OCI-LY7 (cell line): ENCODE measurements around the gene RHBDD1. TPM values are rescaled to one million over a fixed set of nuclear protein-coding genes. Genes with fewer than 3 reads are reported as not detected.
A peak's percentile ranks its signal among the peaks of the same experiment; 100 is the strongest.

Source experiments
- BruUV-seq: library from RNA; stranded (reverse); fragments of 400-500 nt; replicated peaks from 2 replicates; lab custom pipeline; 2021; lab: Mats Ljungman, UMichigan
- CTCF ChIA-PET: fragments of 300-600 bp; sonication (Branson Sonifier 250); formaldehyde crosslinking; loops from one replicate; lab custom pipeline; 2022; ENCODE audit warnings: antibody characterized with exemption; ENCODE audit not compliant: unreplicated experiment; lab: Charles Lee
- POLR2A ChIA-PET: fragments of 300-600 bp; sonication (Branson Sonifier 250); formaldehyde crosslinking; loops from one replicate; lab custom pipeline; 2022; ENCODE audit warnings: antibody characterized with exemption; lab: Charles Lee
- DNase-seq: peaks from one replicate; pipeline ENCODE4 v3.0.0-alpha.2; 2015; ENCODE audit warnings: low spot score
- H2AFZ ChIP-seq: fragments of 200-600 bp; sonication (generic), shearing (Covaris generic); 2 replicates; pipeline ENCODE4 v1.6.1; 2014; ENCODE audit warnings: mild to moderate bottlenecking, antibody characterized with exemption, low read length, moderate library complexity
- H3K27ac ChIP-seq: fragments of 200-600 bp; sonication (generic); 2 replicates; pipeline ENCODE4 v1.5.1; 2014; ENCODE audit warnings: mixed run types, low read depth, mild to moderate bottlenecking, moderate library complexity, low read length, inconsistent platforms; ENCODE audit not compliant: poor library complexity, severe bottlenecking
- H3K36me3 ChIP-seq: fragments of 200-600 bp; sonication (generic); 2 replicates; pipeline ENCODE4 v1.6.1; 2014; ENCODE audit warnings: mild to moderate bottlenecking, antibody characterized with exemption, low read length, moderate library complexity, mixed read lengths; ENCODE audit not compliant: insufficient read depth
- H3K4me1 ChIP-seq: fragments of 200-600 bp; sonication (generic); 2 replicates; pipeline ENCODE4 v1.5.1; 2014; ENCODE audit warnings: mild to moderate bottlenecking, low read length; ENCODE audit not compliant: insufficient read depth, poor library complexity, severe bottlenecking
- H3K4me2 ChIP-seq: fragments of 200-600 bp; sonication (generic); 2 replicates; pipeline ENCODE4 v1.6.1; 2014; ENCODE audit warnings: mild to moderate bottlenecking, low read length
- H3K4me3 ChIP-seq: fragments of 200-600 bp; sonication (generic); 2 replicates; pipeline ENCODE4 v1.5.1; 2014; ENCODE audit warnings: mild to moderate bottlenecking, low read depth, low read length; ENCODE audit not compliant: poor library complexity, severe bottlenecking
- H3K79me2 ChIP-seq: fragments of 200-600 bp; sonication (generic); 2 replicates; pipeline ENCODE4 v1.6.1; 2016; ENCODE audit warnings: low read depth, mild to moderate bottlenecking, low read length, moderate library complexity, mixed read lengths; ENCODE audit not compliant: insufficient read depth
- H3K9me2 ChIP-seq: fragments of 200-600 bp; sonication (generic); 2 replicates; pipeline ENCODE4 v1.6.1; 2016; ENCODE audit warnings: mild to moderate bottlenecking, low read length, mixed read lengths; ENCODE audit not compliant: insufficient read depth
- H3K9me3 ChIP-seq: fragments of 200-600 bp; sonication (generic); 2 replicates; pipeline ENCODE4 v1.6.1; 2014; ENCODE audit warnings: mild to moderate bottlenecking, mixed run types, low read length, mixed read lengths
- H4K20me1 ChIP-seq: fragments of 200-600 bp; sonication (generic); 2 replicates; pipeline ENCODE4 v1.6.1; 2014; ENCODE audit warnings: mild to moderate bottlenecking, antibody characterized with exemption, low read length, moderate library complexity, mixed read lengths; ENCODE audit not compliant: insufficient read depth
- CTCF ChIP-seq: fragments of 200-600 bp; sonication (generic); conservative IDR thresholded peaks from 2 replicates; pipeline ENCODE4 v1.5.1; 2014; ENCODE audit warnings: mild to moderate bottlenecking, antibody characterized with exemption, low read length, moderate library complexity, mixed read lengths
- EZH2phosphoT487 ChIP-seq: fragments of 200-600 bp; sonication (generic); IDR thresholded peaks from 2 replicates; pipeline ENCODE4 v1.6.1; 2018; ENCODE audit warnings: low read depth, borderline replicate concordance, mild to moderate bottlenecking, mixed run types, antibody characterized with exemption, low read length, moderate library complexity, mixed read lengths
- intact Hi-C: fragments of 100-400 bp; cut with micrococcal nuclease; formaldehyde crosslinking; loops from one replicate; pipeline ENCODE4 v1.10.0; 2022; ENCODE audit not compliant: unreplicated experiment
- total RNA-seq, 2 experiments: library from RNA; depleted of rRNA in 1 of 2; stranded (reverse); fragments of >200 nt in 1 of 2; shearing (Covaris generic) in 1 of 2; gene quantifications; 2 replicates each; pipeline ENCODE4 v1.2.3, GENCODE V29; 2014 to 2022

RHBDD1 gene
- total RNA-seq, 2 experiments from 2014 or later = 40.8 to 80.3 TPM

- intact Hi-C loops = loop anchor here (10.0 kb wide), 1 partner anchor 1703 kb away; no protein-coding TSS in a partner anchor
- Histone ChIP-seq H4K20me1 (no peaks in the 10 kb centered on the region), H3K9me2 (no peaks in the 10 kb centered on the region), H3K4me2 (peak overlapping the region; percentile 15; the same call in 1 of the 2 replicates), H3K27ac (peak overlapping the region; percentile 10), H3K79me2 (peaks cover 5% of the 10 kb centered on the region; the same call in 1 of the 2 replicates), H3K9me3 (no peaks in the 10 kb centered on the region), H2AFZ (no peak overlapping the region), H3K4me3 (no peak overlapping the region), H3K4me1 (peaks cover 82% of the 10 kb centered on the region), H3K36me3 (peaks cover 14% of the 10 kb centered on the region)
- CTCF ChIA-PET = interaction anchor here (0.9 kb wide), 1 partner anchor 138 kb away, joined by 3 read pairs; no protein-coding TSS in a partner anchor
- TF ChIP-seq CTCF = no peak
- TF ChIP-seq EZH2phosphoT487 = no peak
- no TSS peak for BruUV-seq
- POLR2A ChIA-PET = interaction anchor here (1.1 to 1.7 kb wide), 3 partner anchors 68 to 203 kb away, joined by 3 to 5 read pairs (median 4); no protein-coding TSS in a partner anchor
- DNase-seq = no peak
Measured at GRCh38 chr2:226977775-226978190, 141.9 kb downstream of the RHBDD1 start.

- Histone ChIP-seq H3K79me2 (peaks cover 6% of the 10 kb centered on the region; the same call in 1 of the 2 replicates), H2AFZ (no peak overlapping the region), H4K20me1 (no peaks in the 10 kb centered on the region), H3K4me1 (peaks cover 82% of the 10 kb centered on the region), H3K27ac (no peak overlapping the region), H3K4me2 (peak overlapping the region; percentile 15; the same call in 1 of the 2 replicates), H3K9me2 (no peaks in the 10 kb centered on the region), H3K9me3 (no peaks in the 10 kb centered on the region), H3K36me3 (peaks cover 14% of the 10 kb centered on the region), H3K4me3 (no peak overlapping the region)
- intact Hi-C loops = loop anchor here (10.0 kb wide), 1 partner anchor 1703 kb away; no protein-coding TSS in a partner anchor
- POLR2A ChIA-PET = interaction anchor here (0.9 to 1.7 kb wide), 4 partner anchors 69 to 204 kb away, joined by 3 to 5 read pairs (median 4); no protein-coding TSS in a partner anchor
- CTCF ChIA-PET = interaction anchor here (0.9 to 1.1 kb wide), 2 partner anchors 139 to 148 kb away, joined by 3 read pairs; no protein-coding TSS in a partner anchor
- no peak for TF ChIP-seq CTCF
- no peak for TF ChIP-seq EZH2phosphoT487
- BruUV-seq = no TSS peak
- no peak for DNase-seq
Measured at GRCh38 chr2:226978300-226978699, 142.4 kb downstream of the RHBDD1 start.

GRCh38 chr2:226979004-226979403 lies 143.2 kb downstream of the RHBDD1 start:
- H4K20me1 ChIP-seq = no peaks in the 10 kb centered on the region
- H3K27ac ChIP-seq = no peak overlapping the region
- H3K4me3 ChIP-seq = no peak overlapping the region
- H3K4me1 ChIP-seq = peaks cover 82% of the 10 kb centered on the region
- BruUV-seq = no TSS peak
- H3K36me3 ChIP-seq = peaks cover 14% of the 10 kb centered on the region
- no peak overlapping the region for H2AFZ ChIP-seq
- ChIA-PET POLR2A (interaction anchor here (0.6 to 1.7 kb wide), 4 partner anchors 72 to 204 kb away, joined by 4 to 5 read pairs (median 4); no protein-coding TSS in a partner anchor), CTCF (interaction anchor here (0.5 to 1.1 kb wide), 3 partner anchors 139 to 180 kb away, joined by 3 to 11 read pairs (median 3); partner anchors contain the start of gene IRS1)
- H3K79me2 ChIP-seq = peaks cover 9% of the 10 kb centered on the region; the same call in 1 of the 2 replicates
- no peaks in the 10 kb centered on the region for H3K9me2 ChIP-seq
- no peak overlapping the region for H3K4me2 ChIP-seq
- intact Hi-C loops = loop anchor here (10.0 kb wide), 1 partner anchor 1704 kb away; no protein-coding TSS in a partner anchor
- no peaks in the 10 kb centered on the region for H3K9me3 ChIP-seq
- DNase-seq = no peak
- 0 out of 2 replicates have a peak, but pooled peaks have one; percentile 20 for TF ChIP-seq CTCF
- no peak for TF ChIP-seq EZH2phosphoT487
